Embryonic facial prominence (tissue), 1 donor: Measurements from ENCODE around the gene TRDN.
"Not testable (repeated sequence)": the region's sequence is repeated elsewhere in the genome, so short reads cannot be mapped to it uniquely, and the experiment has no call there.

ENCODE experiments used
- DNase-seq: peaks from one replicate; pipeline ENCODE4 v3.0.0-alpha.2; 2016; ENCODE audit errors: extremely low spot score

The TRDN gene

DNA sequence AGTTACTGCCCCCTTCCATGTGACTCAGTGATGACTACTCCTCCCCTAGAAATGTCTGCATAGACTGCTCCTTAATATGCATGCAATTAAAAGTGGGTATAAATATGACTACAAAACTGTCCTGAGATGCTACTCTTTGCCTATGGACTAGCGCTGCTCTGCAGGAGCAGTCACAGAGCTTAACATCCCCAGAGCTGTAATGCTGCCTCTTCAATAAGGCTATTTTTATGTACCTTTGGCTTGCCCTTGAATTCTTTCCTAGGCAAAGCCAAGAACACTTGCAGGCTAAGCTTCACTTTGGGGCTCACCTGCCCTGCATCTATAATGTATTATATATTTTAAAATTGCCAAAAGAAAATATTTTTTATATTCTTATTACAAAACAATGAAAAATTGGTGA is 341.6 kb downstream of the TRDN start:
- DNase-seq: no peak

DNA sequence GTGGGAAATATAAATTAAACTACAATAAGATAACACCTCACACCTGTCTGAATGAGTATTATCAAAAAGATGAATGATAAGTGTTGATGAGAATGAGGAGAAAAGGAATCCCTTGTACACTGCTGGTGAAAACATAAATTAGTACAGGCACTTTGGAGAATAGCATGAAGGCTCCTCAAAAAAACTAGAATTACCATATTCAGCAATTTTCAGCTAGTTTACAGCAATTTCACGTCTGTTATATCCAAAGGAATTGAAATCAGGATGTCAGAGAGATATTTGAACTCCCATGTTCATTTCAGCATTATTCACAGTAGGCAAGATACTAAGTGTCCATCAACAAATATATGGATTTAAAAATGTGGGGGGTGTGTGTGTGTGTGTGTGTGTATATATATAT is 348.1 kb downstream of the TRDN start:
- no peak for DNase-seq

DNA sequence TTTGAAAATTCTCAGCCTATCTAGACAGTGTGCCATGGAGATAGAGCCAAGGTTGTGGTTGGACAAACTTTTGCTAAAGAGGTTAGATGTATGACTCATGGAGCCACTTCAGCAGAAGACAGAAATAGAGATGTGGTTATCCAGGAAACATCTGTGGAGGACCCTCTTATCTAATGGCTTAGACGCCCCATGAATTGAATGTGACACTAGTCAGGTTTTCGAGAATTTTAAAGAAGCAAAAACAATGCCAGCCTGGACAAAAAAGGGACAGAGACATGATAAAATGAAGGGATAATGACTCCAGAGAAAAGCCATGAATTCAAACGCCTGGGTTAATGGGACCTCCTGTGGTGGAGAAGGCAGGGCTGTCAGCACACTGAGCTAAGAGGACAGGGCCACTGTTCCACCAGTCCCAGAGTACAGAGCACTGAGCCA is 360.2 kb downstream of the TRDN start:
- DNase-seq: no peak

DNA sequence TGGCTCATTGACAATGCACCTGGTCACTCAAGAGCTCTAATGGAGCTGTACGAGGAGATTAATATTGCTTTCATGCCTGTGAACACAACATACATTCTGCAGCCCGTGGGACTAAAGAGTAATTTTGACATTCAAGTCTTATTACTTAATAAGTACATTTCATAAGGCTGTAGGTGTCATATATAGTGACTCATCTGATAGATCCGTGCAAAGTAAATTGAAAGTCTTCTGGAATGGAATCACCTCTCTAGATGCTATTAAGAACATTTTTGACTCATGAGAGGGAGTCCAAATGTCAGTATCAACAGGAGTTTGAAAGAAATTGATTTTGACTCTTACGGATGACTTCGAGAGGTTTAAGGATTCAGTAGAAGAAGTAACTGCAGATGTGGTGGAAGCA is 372.8 kb downstream of the TRDN start:
- DNase-seq: no peak

DNA sequence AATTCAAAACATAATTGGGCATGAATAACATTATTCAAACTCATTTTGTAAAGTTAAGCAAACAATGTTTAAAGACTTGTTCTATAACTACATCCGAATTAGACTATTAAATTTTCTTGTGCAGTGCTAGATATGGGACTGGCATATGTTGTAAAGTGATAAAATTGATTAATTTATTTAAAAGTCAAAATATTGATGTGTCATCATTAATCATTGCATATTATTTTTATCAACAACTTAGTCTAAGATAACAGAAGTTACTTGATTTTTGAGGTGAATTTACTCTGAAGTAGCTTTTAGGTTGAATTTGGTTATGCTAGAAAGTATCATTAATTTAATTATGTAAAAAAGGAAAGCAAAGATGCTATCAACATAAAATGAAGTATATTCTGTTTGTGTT is 396.1 kb downstream of the TRDN start:
- no peak for DNase-seq

DNA sequence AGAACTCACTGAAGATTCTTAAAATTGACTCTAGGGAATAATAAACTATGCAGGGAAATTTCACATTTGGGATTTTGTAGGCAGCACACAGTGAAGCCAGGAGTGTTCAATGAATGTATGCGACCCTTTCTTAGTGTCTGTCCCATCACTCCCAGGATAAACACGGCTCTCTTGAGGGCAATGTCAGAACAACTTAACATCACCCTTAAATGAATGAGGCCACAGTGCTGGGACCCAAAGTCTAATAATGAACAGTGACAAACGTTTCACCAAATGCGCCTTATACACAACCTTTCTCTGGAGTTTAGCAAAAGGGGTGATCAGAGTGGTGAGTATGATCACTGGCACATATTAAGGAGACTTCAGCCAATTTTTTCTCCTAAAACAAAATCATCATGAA is 403.4 kb downstream of the TRDN start:
- DNase-seq: no peak

DNA sequence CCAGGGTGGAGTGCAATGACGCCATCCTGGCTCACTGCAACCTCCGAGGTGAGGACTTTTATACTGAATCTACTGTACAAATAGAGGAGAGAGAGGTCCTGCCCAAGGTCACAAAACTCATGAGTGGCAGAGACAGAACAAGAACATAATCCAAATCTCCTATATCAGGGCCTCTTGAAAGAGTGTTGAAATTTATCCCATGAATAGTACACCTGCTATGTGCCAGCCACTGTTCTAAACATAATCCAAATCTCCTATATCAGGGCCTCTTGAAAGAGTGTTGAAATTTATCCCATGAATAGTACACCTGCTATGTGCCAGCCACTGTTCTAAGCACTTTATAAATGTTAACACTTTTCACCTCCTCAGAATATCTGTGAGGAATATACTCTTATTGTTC is 409.0 kb downstream of the TRDN start:
- not testable (repeated sequence) for DNase-seq

DNA sequence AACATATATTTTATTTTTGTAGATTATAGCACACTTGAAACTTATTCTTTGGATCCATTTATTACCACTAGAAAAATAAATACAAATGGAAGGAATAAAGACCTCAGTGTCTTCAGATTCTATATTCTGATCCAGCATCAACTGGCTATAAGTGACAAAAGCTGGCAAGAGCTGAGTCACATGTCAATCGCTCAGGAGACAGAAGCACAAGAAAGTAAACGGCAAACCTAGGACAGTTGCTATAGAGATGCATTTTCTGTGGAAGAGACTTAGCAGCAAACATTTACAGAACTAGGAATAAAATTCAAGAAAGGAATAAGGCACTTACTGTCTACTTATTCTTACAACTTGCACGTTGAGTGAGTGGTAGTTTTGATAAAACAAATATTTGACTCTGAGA is 410.4 kb downstream of the TRDN start:
- no peak for DNase-seq

DNA sequence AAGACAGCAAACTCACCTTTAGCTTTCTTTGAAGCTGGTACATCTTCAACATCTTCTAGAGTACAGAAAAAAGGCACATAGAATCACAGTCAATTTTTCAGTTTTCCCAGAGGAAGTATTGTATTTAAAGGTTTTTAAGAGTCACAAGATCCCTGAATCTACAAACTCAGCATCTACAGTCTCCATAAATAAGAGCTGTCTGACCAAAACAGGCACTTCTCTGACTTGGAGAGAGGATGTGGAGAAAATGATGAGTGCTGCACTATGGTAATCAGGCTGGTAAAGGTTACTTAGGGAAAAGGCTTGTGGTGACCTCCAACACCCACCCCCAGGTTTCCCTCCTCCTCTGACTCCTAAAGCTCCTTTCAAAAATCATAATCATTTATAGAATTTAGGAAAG is 412.7 kb downstream of the TRDN start:
- DNase-seq: no peak

DNA sequence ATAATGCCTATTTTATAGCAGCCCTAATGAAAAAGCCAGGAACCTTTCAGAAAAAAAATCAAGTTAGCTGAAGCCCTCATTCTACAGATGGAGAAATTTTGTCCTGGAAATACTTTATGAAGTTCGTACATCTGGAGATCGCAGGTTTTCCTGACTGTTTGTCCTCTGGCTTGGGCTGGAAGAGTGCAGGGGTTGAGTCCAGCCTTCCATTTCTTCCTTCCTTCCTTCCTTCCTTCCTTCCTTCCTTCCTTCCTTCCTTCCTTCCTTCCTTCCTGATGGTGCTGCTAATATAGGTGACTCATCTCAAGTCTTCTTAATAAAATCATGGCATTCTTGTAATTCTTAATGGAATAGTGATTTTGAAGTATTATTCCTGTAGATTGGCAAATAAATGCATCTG is 413.3 kb downstream of the TRDN start:
- no peak for DNase-seq

DNA sequence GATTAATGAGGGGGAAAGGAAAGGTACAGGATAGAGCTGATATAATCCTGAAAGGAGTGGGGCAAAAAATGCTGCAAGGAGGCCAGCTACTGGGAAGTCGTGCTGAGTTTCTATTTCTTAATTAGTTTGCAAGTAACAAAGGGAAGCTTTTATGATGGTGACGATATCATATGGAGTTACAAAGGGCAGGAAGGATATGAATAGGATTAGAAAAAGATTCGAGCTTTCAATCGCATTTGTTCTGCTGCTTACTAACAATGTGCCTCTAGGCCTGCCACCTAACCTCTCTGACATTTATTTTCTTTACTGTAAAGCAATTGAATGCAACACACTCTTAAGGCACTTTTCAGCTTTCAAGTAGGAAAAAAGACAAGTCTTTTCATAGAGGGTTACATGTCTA is 421.5 kb downstream of the TRDN start:
- no peak for DNase-seq

DNA sequence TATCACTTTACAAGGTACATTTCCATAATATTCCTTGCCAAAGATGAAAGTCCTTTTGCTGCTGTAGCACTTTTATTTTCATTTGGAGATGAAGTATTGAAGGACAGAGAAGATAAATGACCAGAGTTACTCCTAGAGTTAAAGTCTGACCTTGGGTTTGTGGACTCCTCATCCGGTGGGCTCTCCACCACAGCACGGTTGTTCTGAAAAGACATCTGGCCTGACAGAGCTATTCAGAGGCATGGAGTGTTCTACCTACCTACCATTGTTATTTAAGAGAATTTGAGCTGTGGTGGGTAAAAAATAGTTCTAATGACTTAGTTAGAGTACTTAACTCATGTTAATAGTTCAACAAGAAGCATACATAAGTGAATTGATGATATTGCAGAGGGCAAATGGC is 422.3 kb downstream of the TRDN start:
- no peak for DNase-seq

DNA sequence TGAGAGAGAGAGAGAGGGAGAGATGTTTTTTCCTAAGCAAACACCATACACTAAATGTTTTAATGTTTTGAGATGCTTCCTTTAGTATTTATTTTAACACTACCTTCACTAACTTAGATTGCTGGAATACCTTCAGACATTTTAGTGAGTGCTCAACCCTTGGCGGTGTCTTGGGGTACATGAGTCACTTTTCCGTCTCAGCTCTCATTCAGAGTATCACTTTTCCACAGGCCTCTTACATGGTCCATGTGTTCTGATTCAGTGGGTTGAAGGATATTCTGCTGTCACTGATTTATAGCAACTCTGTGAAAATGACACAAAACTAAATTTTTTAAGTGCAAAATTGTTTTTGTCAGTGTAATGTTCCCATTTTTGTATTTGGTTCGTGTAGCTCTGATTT is 422.8 kb downstream of the TRDN start:
- DNase-seq: no peak

DNA sequence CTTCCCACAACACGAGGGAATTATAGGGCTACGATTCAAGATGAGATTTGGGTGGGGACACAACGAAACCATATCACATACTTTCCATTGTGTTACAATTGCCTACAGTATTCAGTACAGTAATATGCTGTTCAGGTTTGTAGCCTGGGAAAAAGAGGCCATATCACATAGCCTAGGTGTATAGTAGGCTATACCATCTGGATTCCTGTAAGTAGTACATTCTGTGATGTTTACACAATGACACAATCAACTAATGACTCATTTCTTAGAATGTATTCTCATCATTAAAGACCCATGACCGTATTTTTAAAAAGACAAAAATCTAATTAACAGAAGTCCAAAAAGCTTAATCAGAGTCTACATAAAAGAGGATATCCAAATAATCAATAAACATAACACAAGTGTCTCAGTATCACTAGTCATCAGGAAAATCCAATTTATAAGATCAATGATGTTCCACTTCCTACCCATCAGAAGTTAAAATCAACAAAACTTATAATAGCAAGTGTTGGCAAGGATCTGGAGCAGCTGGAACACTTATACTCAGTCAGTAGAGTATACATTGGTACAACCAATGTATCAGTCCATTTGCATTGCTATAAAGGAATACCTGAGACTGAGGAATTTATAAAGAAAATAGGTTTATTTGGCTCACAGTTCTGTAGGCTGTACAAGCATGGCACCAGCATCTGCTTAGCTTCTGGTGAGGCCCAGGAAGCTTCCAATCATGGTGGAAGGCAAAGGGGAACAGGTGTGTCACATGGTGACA is 424.8 kb downstream of the TRDN start:
- no peak for DNase-seq

DNA sequence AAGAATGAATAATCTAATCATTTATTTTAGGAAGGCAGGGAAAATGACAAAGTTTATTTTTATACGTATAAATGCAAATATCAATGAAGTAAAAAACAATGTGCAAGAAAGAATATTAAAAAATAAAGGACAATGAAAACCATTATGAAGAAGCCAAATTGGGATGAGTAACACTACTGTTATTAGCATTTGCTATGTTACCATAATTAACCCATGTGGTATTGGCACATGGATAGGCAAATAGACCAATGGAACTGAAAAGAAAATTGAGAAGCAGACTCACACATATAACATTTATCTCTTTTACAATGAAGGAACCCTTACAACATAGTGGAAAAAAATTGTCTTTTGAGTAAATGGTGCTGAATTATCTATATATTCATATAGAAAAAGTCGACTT is 426.1 kb downstream of the TRDN start:
- DNase-seq: no peak

DNA sequence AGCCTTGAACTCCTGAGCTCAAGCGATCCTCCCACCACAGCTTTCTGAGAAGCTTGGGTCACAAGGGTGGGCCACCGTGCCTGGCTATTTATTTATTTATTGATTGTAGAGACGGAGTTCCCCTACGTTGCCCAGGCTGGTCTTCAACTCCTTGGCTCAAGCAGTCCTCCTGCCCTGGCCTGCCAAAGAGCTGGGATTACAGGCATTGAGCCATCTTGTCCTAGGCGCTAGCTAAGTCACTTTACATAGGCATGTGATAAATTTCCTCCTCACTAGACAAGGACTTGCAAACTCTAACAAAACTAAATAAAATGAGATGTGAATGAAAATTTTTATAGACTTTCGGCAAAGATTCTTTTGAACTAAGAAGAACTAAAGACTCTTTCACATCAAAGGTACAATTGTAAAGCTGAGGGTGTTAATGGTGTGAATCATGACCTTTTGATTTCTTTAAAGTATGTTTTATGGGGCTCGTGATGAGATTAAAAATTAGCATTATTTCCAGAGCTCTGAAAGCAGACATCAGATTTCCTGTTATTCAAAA is 428.7 kb downstream of the TRDN start:
- DNase-seq: no peak

DNA sequence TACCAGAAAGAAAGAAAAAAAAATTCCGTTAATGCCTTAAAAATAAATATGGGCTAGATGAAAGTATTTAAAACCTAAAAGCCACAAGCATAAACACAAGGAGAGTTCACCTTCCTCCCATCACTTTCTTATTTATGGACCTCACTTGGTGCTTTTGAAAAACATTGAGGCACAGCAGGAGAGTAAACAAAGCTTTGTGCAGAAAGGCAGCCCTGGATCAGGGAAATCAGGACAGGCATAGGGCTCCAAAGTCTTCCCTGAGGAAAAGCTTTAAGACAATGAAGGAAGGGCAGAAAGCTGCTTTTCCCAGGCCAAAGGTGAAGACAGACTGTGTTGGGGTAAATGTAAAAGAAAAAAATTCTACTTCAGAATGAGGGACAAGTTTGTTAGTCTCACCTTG is 432.8 kb downstream of the TRDN start:
- DNase-seq: no peak

DNA sequence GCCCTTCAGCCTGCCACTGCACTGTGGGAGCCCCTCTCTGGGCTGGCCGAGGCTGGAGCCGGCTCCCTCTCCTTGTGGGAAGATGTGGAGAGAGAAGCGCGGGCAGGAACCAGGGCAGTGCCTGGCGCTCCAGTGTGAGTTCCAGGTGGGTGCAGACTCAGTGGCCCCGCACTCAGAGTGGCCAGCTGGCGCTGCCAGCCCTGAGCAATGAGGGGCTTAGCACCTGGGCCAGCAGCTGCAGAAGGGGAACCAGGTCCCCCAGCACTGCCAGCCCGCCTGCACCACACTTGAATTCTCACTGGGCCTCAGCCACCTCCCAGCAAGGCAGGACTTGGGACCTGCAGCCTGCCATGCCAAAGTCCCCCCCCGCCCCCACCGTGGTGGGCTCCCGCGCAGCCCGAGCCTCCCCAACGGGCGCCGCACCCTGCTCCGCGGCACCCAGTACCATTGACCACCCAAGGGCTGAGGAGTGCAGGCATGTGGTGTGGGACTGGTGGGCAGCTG is 434.8 kb downstream of the TRDN start:
- DNase-seq: no peak

DNA sequence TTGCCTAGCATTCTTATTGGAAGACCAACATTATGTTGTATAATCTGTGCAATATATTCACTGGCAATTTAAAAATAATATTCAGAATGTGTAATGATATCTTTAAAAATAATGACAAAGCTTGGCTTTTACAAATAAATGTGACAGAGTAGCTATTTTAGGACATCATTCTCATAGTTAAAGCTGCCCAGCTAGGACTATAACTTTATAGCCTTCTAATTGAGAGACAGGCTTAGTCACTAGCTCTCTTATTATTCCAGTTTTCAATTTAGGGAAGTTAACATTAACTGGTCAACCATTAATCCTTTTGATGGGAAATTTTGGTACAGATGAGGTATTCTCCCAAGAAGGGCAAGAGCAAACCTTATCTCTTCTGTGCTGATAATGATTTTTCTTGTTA is 443.5 kb downstream of the TRDN start:
- no peak for DNase-seq

DNA sequence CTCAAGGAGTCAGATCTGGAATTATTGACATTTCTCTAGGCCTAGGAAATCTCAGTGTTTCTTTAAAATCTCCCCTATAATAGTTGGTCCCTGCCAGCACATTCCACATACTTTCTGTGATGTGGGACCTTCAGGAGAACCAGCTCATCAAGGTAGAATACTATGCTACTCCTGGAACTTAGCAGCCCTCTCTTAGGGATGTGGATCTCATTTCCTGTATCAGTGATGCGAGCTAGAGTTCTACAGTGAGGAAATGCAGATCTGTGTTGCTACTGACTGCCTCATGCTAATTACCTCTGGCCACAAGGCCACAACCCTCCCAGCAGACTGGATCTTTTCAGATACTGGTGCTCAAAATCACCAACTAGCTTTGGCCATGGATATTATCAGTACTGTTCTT is 446.9 kb downstream of the TRDN start:
- DNase-seq: no peak

DNA sequence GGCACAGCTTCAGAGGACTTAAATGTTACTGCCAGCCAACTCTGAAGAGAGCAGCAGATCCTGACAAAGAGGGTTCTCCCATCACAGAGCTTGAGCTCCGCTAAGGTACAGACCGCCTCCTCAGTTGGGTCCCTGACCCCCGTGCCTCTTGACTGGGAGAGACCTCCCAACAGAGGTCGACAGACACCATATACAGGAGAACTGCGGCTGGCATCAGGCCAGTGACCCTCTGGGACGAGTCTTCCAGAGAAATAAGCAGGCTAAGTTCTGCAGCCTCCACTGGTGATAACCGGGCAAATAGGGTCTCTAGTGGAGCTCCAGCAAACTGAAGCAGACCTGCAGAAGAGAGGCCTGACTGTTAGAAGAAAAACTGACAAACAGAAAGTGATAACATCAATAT is 453.8 kb downstream of the TRDN start:
- DNase-seq: no peak

DNA sequence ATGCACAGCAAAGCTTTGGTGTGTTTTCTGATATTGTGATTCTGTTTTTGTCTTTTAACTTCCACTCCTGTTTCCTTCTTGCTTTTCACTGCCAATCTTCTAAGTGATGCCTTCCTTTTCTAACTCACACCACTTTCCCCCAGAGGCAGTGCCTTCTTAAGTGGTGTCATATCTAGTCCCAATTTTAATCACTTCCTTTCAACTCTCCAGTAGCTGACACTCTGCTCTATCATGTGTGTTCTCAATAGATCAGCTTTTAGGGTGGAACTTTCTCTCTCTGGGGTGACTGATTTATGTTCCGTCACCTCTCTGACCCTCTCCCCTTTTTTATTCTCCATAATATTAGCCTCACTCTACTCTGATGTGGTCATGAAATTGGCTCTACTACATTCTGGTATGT is 460.0 kb downstream of the TRDN start:
- DNase-seq: no peak

DNA sequence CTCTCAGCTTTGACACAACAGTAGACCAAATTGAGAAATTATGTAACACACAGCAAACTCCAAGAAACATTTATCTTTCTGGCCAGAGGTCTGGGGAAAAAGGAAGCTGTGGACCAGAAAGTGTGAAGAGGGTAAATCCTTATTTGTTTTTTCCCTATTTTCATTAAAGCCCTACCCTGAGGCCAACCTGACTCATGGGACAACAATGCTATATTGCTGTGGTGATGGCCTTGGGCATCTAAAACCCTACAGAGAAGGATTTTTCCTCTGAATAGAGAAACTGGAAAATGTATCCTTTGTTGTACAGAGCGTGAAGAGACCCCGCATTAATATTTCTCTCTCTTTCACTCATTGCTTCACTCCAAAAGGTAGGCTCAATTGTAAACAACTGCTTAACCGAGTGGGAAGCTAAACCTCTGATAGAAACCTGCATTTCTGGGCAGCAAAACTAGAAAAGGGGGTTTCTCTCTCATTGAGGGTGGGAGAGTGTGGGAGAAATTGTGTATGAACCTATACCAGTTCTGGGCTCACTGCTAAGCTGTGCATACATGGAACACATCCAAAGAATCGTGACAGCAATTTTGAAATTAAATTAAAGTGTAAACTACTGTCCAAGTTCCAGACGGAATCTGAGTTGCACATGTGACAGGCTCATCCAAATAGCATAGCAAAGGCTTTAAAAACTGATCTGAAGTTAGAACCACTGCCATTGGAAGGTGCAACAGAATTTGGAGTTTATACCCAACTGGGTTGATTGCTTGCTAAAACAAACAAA is 465.2 kb downstream of the TRDN start:
- no peak for DNase-seq
